Loucy (cell line): ENCODE data around the gene RBFOX2.
"Not testable (repeated sequence)": the region's sequence is repeated elsewhere in the genome, so short reads cannot be mapped to it uniquely, and the experiment has no call there.

ENCODE experiments used
- H2AFZ ChIP-seq: fragments of 200-600 bp; sonication (generic); 2 replicates; pipeline ENCODE4 v1.6.0; 2016; ENCODE audit warnings: antibody characterized with exemption, mild to moderate bottlenecking, low read length, moderate library complexity
- H3F3A ChIP-seq: fragments of 200-600 bp; 2 replicates; pipeline ENCODE4 v1.6.0; 2016; ENCODE audit warnings: antibody characterized with exemption, low read depth, mild to moderate bottlenecking
- H3K27me3 ChIP-seq: fragments of 200-600 bp; sonication (generic); 2 replicates; pipeline ENCODE4 v1.6.1; 2014; ENCODE audit warnings: low read length, mild to moderate bottlenecking; ENCODE audit not compliant: insufficient read depth, poor library complexity, severe bottlenecking
- H3K36me3 ChIP-seq: fragments of 200-600 bp; sonication (generic); 2 replicates; pipeline ENCODE4 v1.6.1; 2016; ENCODE audit warnings: low read length; ENCODE audit not compliant: insufficient read depth
- H3K4me1 ChIP-seq: fragments of 200-600 bp; sonication (generic); 2 replicates; pipeline ENCODE4 v1.5.1; 2014; ENCODE audit warnings: low read length, mild to moderate bottlenecking; ENCODE audit not compliant: insufficient read depth, poor library complexity, severe bottlenecking
- H3K4me2 ChIP-seq: fragments of 200-600 bp; sonication (generic); 2 replicates; pipeline ENCODE4 v1.6.0; 2014; ENCODE audit warnings: antibody characterized with exemption, low read length, low read depth, mild to moderate bottlenecking; ENCODE audit not compliant: poor library complexity, severe bottlenecking
- H3K4me3 ChIP-seq: fragments of 200-600 bp; sonication (generic); 2 replicates; pipeline ENCODE4 v1.5.1; 2014; ENCODE audit warnings: low read length, mild to moderate bottlenecking, mixed read lengths; ENCODE audit not compliant: poor library complexity, severe bottlenecking
- H3K79me2 ChIP-seq: fragments of 200-600 bp; sonication (generic); 2 replicates; pipeline ENCODE4 v1.6.1; 2014; ENCODE audit warnings: low read length; ENCODE audit not compliant: insufficient read depth
- H3K9ac ChIP-seq: fragments of 200-600 bp; sonication (generic); 2 replicates; pipeline ENCODE4 v1.6.0; 2014; ENCODE audit warnings: mild to moderate bottlenecking, low read depth, low read length, moderate library complexity; ENCODE audit not compliant: poor library complexity, severe bottlenecking
- H3K9me2 ChIP-seq: fragments of 200-600 bp; sonication (generic); replicated peaks from 2 replicates; pipeline ENCODE4 v1.6.1; 2016; ENCODE audit warnings: low read depth, low read length, mixed read lengths
- H3K9me3 ChIP-seq: fragments of 200-600 bp; sonication (generic); 2 replicates; pipeline ENCODE4 v1.6.1; 2014; ENCODE audit warnings: mild to moderate bottlenecking, antibody characterized with exemption, low read length, low read depth; ENCODE audit not compliant: insufficient read depth
- H4K20me1 ChIP-seq: fragments of 200-600 bp; sonication (generic); 2 replicates; pipeline ENCODE4 v1.6.0; 2014; ENCODE audit warnings: antibody characterized with exemption, low read length, mild to moderate bottlenecking; ENCODE audit not compliant: insufficient read depth, poor library complexity, severe bottlenecking
- CTCF ChIP-seq: fragments of 200-600 bp; sonication (generic); conservative IDR thresholded peaks from 2 replicates; pipeline ENCODE4 v1.5.1; 2014; ENCODE audit warnings: mild to moderate bottlenecking, antibody characterized with exemption, low read length
- EZH2phosphoT487 ChIP-seq: fragments of 200-600 bp; IDR thresholded peaks from 2 replicates; pipeline ENCODE4 v1.6.1; 2018; ENCODE audit warnings: antibody characterized with exemption, mild to moderate bottlenecking, moderate library complexity, borderline replicate concordance

The RBFOX2 gene

DNA sequence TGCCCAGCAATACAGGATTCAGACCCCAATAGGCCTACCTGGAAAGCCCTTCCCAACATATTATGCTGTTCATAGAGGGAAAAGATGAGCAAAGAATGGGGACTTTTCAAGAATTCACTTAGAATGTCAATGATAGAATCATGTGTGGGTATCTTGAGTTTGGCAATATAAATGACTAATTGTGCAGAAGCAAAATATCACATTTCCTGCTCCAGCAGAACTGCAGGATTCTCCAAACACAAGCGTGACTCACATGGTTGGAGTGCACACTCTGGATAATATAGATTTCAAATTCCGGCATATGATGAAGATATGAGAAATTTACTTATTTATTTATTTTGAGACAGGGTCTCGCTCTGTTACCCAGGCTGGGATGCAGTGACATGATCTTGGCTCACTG is 323.5 kb downstream of the RBFOX2 start:
- H4K20me1 ChIP-seq = no peaks in the 10 kb centered on the region
- H3K79me2 ChIP-seq = no peaks in the 10 kb centered on the region
- no peaks in the 10 kb centered on the region for H3K9me3 ChIP-seq
- H3F3A ChIP-seq = no peaks in the 10 kb centered on the region
- H3K9me2 ChIP-seq = no peaks in the 10 kb centered on the region
- H3K36me3 ChIP-seq = no peaks in the 10 kb centered on the region
- H3K4me2 ChIP-seq = no peak overlapping the region
- H3K27me3 ChIP-seq = no peaks in the 10 kb centered on the region
- no peak overlapping the region for H3K4me3 ChIP-seq
- H3K4me1 ChIP-seq = no peaks in the 10 kb centered on the region
- H2AFZ ChIP-seq = no peak overlapping the region
- TF ChIP-seq EZH2phosphoT487 (no peak), CTCF (no peak)
- H3K9ac ChIP-seq = no peak overlapping the region

DNA sequence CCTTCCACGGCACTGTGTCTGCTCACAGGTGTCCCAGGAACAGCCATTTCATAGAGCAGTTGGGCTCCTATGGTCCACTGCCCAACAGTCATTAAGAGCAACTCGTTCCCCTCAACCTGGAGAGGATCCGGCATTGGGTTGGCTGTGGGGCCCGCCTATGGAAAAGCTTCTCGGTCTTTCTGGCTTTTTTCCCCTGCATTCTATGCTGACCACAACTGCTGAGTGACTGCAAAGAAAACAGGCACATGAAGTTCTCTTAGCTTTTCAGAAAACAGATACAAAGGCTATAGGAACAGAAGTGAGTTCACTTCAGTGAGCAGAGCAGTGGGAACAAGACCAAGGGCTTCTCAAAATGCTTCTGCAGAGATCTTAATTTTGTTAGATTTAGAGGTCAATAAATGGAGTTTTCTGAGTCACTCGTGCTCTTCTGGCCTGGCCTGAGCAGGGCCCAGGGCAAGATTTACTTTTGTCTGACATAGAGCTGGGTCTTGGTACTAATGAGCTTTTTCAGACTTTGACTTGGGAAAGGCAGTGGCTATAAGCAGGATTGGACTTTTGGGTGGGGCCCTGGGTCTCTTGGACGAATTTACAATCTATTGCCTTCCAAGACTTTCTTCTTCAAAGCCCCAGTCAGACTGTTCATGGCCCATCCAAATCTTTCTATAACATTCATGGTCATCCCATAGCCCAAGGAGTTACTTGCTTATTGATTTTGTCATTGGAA is 324.6 kb downstream of the RBFOX2 start:
- no peaks in the 10 kb centered on the region for H3F3A ChIP-seq
- no peak overlapping the region for H3K9ac ChIP-seq
- TF ChIP-seq EZH2phosphoT487 (no peak), CTCF (no peak)
- no peaks in the 10 kb centered on the region for H3K27me3 ChIP-seq
- H3K36me3 ChIP-seq = no peaks in the 10 kb centered on the region
- H4K20me1 ChIP-seq = no peaks in the 10 kb centered on the region
- no peak overlapping the region for H2AFZ ChIP-seq
- no peaks in the 10 kb centered on the region for H3K4me1 ChIP-seq
- no peaks in the 10 kb centered on the region for H3K79me2 ChIP-seq
- no peaks in the 10 kb centered on the region for H3K9me3 ChIP-seq
- no peaks in the 10 kb centered on the region for H3K9me2 ChIP-seq
- no peak overlapping the region for H3K4me3 ChIP-seq
- H3K4me2 ChIP-seq = no peak overlapping the region

GRCh38 chr22:35699852-35700251 is 328.8 kb downstream of the RBFOX2 start:
- H3K9ac ChIP-seq, H3K9me3 ChIP-seq, H3K9me2 ChIP-seq, H2AFZ ChIP-seq, H3F3A ChIP-seq, H3K27me3 ChIP-seq, H4K20me1 ChIP-seq, H3K36me3 ChIP-seq, H3K79me2 ChIP-seq, H3K4me1 ChIP-seq, H3K4me3 ChIP-seq, H3K4me2 ChIP-seq: not testable (repeated sequence)

- Histone ChIP-seq H3F3A (no peaks in the 10 kb centered on the region), H3K9ac (no peak overlapping the region), H3K4me3 (no peak overlapping the region), H3K9me2 (no peaks in the 10 kb centered on the region), H3K4me2 (no peak overlapping the region), H3K9me3 (no peaks in the 10 kb centered on the region), H2AFZ (no peak overlapping the region), H3K79me2 (no peaks in the 10 kb centered on the region), H3K4me1 (no peaks in the 10 kb centered on the region), H3K36me3 (no peaks in the 10 kb centered on the region), H3K27me3 (no peaks in the 10 kb centered on the region), H4K20me1 (no peaks in the 10 kb centered on the region)
- TF ChIP-seq CTCF (no peak), EZH2phosphoT487 (no peak)
These were observed 331.5 kb downstream of the RBFOX2 start for GRCh38 chr22:35697142-35697541.
